Measurements from ENCODE around the gene PMEPA1.

PMEPA1 gene

DNA sequence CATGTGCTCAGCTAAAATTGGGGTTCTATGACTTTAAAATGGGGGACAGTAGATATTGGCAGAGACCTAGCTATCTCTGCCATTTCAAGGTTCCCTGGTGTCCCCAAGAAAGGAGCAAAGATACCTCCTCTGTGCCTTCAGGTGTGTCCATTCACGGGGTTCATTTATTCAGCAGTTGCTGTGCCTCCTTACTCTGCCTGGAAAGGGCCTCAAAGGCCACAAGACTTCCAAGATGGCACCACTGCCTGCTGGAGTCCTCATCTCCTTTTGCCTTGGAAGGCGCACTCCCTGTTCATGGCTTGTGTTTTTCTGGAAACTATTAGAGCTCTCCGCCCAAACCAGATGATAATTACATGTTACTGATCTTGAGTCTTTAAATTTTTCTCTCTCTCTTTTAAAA is 85.7 kb downstream of the PMEPA1 start:
- no peak for DNase-seq (ENCODE audit: low spot score)

DNA sequence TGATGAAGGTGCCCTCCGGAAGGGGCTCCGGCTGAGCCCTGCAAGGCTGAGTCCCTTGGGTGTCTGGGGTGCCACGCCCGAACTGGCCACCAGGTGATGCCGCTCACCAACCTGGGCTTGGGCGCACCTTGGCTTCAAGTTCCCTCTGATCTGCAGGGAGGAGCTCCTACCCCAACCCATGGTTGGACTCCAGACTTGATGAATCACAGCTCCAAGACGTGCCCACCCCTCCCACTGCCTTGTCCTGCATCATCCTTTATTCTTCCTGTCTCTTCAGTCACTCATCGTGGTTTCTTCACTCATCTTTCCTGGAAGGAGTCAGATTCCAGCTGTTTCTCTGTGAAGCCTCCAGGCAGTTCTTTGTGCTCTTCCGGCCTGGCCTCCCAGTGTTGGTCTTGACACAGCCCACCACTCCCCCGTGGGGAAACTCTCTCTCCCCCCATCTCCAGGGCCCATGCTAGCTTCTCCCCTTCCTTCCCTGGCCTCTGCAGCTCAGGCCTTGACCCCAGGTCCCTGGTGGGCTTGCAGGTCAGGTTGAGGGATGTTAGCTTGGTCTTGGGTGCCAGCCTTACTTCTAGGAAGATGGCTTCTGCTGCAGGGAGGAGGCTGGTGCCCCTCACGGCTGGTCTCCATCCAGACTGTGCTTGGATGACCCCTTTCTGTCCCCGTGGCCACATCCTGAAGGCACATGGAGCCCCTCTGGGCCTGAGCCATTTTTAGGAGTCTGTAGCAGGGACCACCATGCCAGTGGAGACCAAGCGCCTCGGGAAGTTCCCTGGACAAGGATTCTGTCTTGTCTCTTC is 87.0 kb downstream of the PMEPA1 start:
- DNase-seq (ENCODE audit: low spot score), result peak; percentile 47

DNA sequence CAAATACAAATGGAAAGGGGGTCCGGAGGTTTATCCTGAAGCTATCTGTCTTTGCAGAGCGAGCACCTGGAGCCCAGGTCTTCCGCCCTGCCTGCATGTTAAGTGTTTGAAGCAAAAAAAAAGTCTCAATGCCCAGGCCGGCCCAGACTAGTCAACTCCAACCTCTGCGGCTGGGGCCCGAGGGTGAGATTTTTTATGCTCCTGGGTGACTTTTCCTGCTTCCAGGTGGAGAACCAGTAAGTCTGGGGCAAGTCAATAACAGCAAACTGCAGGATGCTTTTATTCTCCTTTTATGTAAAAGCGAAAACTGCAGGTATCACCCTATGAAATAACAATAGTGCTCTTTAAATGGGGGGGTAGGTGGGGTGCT is 87.6 kb downstream of the PMEPA1 start:
- DNase-seq (ENCODE audit: low spot score), result no peak

DNA sequence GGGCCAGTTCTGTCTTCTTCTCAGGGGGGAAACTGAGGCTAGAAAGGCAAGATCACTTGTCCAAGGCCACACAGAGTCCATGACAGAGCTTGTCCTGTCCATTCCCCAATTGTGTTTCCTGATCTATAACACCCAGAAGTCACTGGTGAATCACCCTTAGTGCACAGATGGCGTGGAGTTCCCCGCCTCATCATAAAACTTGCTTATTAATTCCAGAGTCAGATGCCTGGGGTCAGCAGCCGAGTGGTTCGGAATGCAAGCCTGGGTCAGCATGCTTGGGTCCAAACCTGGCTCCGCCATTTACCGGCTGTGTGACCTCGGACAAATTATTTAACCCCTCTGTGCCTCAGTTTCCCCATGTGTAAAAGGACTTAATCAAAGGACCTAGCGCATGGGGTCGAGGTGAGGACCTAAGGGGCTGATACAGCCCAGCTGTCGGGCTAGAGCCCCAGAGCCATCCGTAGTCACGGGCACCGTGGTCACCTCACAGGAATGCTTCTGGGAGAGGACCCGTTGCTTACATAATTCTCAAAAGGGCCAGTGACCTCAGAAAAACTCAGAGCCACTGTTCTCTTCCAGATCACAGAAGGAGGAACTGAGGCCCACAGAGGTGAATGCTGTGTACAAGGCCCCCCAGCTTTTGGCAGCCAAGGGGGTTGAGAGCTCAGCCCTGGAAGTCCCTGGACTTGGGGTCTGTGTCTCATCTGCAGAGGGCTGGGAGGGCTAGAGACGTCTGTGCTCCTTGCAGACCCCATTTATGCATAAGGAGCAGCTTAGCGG is 88.2 kb downstream of the PMEPA1 start:
- DNase-seq (ENCODE audit: low spot score), result no peak

DNA sequence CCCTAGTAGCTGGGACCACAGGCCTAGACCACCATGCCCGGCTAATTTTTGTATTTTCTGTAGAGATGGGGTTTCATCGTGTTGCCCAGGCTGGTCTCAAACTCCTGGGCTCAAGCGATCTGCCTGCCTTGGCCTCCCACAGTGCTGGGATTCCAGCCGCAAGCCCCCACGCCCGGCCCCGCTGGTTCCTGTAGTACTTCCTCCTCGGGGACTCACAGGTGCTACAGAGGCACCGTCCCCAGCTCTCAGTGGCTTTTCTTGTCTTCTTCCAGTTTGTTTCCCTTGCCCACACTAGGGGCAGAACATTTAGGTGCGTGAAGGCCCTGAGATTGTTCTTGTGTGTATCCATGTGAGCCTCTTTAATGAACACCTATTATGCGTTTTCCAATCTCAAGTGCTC is 88.8 kb downstream of the PMEPA1 start:
- DNase-seq (ENCODE audit: low spot score), result no peak

DNA sequence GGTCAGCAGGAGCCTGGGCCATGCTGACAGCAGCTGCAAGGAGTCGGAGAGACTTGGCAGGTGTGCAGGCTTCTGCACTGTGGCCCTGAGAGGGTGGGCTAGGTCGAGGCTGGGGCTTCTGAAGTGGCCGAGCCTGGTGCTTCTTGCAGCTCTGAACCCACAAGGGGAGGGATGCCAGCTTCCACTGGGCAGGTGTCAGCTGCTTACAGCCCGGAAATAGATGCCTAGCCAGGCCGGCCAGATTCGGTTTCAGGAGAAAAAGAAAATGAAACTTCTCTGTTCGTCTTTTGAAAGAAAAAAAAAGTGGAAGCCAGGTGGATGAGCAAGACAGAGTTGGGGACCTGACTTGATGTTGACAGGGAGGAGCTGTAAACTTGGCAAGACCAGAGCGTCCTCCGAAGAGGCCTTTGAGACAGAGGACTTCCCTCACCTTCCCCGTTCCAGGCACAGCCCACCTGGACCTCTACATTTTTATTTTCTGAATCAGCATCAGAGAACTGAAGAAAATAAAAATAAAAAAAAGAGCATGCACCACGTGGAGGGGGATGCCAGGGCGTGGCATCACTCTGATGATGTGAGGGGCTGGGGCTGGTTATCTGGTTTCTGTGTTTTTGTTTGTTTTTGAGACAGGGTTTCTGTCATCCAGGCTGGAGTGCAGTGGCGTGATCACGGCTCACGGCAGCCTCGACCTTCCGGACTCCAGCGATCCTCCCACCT is 89.4 kb downstream of the PMEPA1 start, which contains the start of gene ZBP1:
TSS of gene ZBP1 (minus strand) at position 153 of the 717 bp plus-strand sequence. CDS start at position 22, 131 bp downstream.
- DNase-seq (ENCODE audit: low spot score), result no peak

DNA sequence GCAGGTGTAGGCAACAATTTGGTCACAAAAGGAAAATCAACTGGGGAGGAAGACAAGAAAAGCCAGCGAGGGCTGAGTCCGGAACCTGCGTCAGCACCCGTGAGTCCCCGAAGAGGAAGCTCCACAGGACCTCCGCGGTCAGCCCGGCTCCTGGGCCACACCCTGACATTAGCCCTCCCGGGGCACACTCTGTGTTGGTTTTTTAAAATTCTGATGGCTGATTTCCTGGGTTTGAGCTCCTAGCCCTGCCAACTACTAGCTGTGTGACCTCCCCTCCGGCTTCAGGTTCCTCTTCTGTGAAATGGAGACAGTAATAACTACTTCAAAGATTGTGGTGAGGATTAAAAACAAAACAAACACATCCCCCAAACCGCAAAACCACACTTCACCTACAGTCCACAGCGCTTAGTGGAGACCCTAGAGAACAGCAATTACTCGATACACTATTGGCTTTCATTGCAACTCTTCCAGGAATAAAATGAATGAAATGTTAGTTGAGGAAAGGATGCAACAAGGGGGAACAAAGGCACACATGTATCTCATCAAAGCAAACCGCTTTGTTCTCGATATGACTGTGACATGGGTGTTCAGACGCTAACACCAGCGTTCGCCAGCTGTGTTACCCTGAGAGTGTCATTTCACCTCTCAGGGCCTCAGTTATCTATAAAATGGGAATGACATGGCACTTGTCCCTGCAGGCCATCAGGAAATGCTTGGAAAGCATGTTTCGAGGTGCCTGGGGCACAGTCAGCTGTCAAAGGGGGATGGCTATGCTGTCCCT is 90.6 kb downstream of the PMEPA1 start:
- DNase-seq (ENCODE audit: low spot score), result no peak

DNA sequence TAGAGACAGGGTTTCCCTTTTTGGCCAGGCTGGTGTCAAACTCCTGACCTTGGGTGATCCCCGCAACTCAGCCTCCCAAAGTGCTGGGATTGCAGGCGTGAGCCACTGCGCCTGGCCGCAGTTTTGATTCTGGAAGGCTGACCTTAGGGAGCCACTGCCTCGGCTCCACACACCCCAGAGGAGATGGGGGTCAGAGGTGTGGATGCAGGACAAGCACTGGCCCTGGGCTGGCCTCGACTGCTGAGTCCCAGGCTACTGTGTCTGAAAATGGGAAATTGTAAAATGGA is 91.1 kb downstream of the PMEPA1 start:
- DNase-seq (ENCODE audit: low spot score), result no peak

DNA sequence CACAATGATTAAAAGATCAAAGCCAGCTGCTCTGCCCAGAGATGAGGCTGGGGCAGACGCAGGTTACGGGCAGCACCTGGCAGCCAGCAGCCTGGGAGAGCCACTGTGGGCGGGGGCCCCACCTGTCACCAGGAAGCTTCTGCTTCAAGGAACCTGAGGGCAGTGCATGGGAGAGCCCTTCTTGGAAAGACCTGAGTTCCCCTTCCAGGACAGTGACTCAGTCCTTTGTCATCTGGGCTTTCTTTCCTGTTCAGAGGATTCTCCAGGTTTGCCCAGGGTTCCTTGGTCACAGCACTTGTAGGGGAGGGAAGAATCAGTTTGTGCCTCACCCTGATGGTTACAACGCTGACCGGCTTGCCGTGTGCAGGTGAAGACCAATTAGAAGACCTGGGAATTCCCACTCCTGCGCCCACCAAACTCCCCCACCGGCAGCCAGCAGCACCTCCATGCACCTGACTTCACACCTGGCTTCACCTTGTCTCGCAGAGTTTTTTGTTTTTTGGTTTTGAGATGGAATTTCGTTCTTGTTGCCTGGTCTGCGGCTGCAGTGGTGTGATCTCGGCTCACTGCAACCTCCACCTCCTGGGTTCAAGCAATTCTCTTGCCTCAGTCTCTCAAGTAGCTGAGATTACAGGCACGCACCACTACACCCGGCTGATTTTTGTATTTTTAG is 91.6 kb downstream of the PMEPA1 start:
- DNase-seq (ENCODE audit: low spot score), result no peak

DNA sequence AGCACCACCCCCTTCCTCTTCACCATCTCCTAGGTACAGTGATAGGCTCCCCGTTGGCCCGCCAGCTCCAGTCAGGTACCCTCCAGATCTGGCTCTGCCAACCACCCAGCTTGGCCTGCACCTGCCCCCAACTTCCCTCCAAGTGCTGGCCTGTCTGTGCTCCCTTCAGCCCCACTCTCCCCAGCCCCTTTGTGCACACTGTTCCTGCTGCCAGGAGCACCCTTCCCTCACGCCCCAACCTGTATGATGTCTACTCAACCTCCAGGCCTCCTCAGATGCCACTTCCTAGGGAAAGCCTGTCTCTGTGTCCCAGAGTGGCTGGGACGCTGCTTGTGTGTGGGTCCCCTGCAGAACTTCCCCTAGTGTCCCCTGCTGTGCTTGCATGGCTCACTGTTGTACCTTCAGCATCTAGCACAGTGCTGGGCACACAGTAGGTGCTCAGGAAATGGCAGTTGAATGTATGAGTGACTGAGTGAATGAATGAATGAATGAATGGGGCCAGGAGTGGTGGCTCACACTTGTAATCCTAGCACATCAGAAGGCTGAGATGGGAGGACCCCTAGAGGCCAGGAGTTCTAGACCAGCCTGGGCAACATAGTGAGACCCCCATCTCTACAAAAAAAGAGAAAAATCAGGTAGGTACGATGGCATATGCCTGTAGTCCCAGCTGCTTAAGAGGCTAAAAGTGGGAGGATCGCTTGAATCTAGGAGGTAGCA is 92.6 kb downstream of the PMEPA1 start:
- no peak for DNase-seq (ENCODE audit: low spot score)

DNA sequence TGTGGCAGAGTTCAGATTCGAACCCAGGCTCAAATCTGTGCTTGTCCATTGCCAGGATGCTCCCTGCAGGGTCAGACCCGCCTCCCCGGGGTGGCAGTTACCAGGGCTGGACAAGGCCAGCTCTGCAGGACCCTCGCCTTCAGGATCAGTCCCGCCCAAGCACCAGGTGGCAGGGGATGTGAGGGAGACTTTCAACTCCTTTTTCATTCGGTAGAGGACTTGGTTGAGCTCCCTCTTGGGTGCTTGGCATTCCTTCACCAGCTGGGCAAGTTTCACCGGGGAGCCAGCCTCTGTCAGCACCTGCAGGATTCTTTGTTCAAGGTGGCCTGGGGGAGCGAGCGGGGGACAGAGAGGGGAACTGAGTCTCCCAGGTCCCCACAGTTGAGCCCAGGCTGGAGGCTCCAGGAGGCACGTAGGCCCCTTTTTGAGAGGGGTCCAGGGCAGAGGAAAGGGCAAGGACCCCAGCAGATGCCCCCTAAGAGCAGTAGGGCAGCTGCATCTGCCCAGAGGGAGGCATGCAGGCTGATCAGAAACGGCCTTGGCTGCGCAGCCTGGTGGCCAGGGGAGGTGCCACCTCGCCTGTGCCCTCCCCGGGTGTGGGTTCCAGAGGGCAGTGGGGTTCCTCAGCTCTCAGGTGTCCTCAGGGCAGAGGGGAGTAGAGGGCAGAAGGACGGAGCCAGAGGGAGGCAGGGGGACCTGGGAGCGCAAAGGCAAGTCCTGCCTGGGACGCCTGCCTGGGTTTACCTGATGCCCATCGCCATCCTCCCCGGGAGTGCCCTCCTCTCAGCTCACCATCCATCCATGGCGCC is 93.5 kb downstream of the PMEPA1 start:
- no peak for DNase-seq (ENCODE audit: low spot score)

DNA sequence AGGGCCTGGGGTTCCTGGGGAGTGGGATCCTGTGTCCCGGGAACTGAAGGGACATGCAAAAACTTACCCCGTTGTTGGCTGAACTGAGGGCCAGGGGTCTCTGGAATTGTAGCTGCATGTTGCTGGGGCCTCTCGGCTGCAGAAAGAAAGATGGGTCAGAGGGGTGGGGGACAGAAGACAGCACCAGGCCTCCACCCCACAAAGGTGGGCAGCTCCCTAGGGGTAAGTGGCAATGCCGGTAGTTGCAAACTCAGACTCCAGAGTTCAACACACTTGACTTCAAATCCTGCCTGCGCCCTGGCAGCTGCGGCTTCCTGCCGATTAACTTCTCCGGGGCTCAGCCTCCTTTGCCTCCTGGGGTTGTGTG is 94.4 kb downstream of the PMEPA1 start:
- DNase-seq (ENCODE audit: low spot score), result no peak

DNA sequence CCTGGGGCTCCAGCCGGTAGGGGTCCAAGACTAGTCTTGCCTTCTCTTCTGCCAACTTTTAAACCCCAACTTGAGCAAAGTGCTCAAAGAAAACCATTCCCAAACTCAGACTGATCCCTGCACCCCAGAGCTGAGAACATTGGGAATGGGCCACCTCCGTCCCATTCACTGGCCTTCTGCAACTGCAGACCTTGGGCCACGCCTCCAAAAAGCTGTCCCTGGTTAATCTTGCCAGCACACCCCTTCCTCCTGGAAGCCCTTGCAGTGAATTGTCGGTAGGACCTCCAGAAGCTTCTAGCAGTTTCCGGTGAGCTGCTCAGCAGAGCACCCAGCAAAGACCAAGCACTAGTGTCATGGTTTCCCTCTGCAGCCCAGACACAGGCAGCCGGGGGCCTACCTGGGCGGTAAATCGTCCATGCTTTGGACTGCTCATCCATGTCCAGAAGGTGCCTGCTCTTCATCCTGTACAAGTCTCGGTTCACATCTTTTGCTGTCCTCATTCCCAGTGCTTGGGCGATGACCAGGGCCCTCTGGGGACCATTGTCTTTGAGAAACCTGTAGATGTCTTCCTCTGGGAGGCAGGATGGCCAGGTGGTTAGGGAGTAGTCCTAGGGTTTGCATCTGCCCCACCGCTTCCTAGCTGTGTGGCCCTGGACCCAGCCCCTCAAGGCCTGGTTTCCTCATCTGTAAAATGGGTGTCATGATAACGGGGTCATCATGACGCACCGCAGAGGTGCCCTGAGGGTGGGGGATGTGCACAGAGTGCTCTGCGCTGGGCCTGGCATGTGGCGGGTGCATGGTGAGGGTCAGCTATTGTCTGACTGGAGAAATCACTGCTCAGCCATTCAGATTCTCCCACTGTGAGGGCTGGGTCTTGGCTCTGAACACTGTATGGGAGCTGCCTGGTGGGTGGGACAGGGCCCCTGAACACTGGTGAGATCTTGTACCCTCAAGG is 95.0 kb downstream of the PMEPA1 start:
- no peak for DNase-seq (ENCODE audit: low spot score)

DNA sequence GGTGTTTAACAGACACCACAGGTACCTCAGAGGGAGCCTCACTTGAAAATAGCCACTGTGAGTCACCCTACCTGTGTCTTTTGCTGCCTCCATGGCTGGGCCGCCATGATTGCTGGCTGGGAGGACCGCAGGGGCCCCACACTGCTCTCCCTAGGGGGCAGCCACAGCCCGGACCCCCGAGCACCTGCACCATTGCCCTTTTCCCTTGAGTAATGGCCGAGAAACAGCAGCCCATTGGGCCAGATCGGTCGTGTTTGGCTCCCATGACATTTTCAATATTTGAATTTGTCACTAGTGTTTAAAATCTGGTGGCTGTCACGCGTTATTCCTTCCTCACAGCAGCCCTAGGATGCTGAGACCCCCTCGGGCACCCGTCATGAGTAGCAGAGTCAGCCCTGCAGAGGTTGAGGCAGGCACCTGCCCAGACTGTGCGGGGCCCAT is 96.3 kb downstream of the PMEPA1 start:
- DNase-seq (ENCODE audit: low spot score), result no peak

DNA sequence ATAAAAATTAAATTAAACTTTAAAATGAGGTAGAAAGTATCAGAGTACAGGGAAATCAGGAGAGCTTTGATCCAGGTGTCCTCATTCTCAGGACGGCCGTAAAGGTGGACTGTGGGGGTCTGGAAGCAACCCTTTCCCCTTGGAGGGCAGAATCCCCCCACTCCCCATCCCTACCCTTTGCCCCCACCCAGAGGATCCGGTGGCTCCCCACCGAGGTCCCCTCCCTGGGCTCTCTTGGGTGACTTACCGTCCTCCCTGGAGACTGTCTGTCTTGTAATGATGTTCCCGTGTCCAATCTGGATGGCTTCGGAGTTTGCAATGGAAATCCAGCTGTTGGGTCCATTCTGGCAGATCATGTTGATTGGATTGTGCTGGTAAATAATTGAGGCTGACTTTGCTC is 96.9 kb downstream of the PMEPA1 start:
- DNase-seq (ENCODE audit: low spot score), result no peak

DNA sequence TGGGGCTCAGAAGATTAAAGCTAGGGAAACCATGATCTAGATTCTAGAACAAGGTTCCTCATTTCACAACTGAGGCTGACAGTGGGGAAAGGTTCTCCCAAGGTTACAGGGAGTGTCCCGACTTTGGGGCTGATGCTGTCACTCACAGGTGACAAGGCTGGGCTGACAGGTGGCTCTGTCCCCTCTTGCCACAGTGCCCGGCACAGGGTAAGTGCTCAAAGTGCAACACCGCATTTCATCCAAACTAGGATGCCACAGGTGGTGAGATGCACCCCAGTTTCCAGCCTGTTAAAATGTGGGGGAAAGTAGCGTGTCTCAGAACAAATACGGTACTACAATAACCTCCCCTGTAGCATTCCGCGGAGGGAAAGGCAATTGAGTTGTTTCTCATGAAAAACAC is 97.4 kb downstream of the PMEPA1 start:
- no peak for DNase-seq (ENCODE audit: low spot score)

DNA sequence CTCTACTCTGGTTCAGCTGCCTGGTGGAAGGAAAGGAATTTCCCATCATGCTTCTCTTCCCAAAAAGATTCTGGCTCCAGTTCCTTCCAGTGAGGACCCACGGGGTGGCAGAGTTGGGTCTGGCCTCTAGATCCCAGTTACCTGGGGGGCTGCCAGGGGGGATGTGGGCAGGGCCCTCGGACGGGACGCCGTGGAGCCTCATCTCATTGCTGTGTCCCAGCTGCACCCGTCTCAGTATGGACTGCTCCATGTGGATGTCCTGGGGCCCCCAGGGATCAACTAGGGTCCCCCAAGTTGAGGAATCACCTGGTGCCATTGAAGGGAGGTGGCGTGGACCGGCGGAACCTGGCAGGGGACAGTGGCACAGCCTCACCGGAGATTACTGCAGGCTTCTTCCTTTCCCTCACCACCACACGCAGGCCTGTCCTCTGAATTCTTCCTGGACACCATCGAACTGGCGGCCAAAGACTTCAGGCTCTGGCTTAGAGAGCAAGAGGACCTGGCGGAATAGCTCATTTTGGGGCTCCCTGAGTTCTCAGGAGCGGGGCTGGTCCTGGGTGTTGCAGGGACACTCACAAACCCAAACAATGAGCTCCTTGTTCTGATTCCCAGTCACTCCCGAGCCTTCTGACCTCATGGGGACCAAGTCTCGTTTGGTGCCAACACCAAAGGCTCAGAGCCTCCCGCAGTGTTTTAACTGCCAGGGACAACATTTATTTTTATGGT is 98.1 kb downstream of the PMEPA1 start:
- DNase-seq (ENCODE audit: low spot score), result no peak
